HG03066 (cell line): ENCODE measurements around the gene EYS.

ENCODE experiments used
- ATAC-seq: cut with Tn5 transposase; IDR thresholded peaks from one replicate; pipeline ENCODE4 v1.9.1; 2021; ENCODE audit warnings: low read depth; ENCODE audit not compliant: unreplicated experiment

EYS gene

DNA sequence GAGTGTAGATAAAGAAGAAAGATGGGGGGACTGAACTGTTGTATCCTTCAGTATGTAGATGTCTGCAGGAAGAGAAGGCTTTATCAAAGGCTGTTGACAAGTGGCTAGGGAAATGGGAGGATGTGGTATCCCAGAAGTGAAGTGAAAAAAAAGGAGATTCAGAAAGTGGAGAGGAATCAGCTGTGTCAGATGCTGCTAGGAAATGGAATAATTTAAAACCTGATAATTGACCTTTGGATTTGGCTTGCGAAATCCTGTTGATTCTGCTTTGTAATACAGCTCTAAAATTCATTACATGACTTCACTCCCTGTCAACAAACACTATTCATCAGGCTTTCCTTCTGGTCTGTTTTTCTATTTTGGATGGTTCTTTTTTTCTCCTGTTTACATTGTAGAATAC is 2029.7 kb downstream of the EYS start:
- ATAC-seq = no peak

GRCh38 chr6:63676412-63677114 is 2030.5 kb downstream of the EYS start:
- ATAC-seq = no peak

DNA sequence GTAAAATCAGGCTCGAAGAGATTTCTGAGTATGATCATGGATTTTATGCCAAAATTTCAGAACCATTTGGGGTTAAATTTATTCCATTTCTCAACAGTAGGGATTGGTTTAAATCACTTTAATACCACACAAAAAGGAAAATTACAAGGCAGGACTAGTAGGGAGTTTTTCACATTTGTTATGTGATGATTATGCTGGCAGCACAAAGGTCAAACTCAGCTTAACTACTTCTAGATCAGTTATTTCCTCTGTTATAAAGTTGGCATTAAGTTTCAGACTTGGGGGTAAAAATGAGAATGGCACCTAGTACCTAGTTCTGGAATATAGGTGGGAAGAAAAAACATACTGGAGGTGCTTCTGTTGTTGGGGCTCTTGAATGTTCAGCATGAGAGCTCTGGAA is 2031.9 kb downstream of the EYS start:
- ATAC-seq = no peak

DNA sequence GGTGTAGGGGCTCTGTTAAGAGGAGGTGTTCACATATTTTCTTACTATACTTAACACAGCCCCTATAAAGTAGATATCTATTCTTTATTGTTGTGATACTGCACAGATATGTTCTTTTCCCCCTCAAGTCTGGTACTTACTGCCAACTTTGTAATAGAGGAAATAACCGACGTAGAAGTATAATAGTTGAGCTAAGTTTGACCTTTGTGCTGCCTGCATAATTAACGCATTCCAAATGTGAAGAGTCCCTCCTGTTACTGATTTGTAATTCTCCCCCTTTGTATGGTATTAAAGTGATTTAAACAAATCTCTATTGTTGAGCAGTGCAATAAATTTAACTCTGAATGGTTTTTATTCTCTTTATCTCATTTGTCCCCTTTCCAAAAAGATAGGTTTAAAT is 2032.4 kb downstream of the EYS start:
- ATAC-seq = no peak

DNA sequence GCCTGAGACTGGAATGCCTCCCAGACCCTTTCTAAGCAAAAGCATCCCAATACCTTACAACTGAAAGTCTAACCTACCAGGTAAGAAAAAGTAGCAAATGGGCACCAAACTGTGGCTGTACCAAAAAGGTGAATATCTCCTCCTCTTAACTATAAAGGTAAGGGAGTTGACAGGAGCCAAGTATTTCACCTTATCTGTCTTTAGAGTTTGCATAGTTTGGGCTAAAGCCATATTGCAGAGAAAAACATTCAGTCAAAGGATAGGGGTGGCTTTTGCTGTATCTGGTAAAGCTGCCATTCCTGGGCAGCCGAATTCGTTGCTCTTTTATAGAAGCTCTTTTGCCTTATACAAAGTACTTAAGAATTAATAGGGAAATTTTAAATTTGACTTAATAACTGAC is 2033.3 kb downstream of the EYS start:
- ATAC-seq = no peak

DNA sequence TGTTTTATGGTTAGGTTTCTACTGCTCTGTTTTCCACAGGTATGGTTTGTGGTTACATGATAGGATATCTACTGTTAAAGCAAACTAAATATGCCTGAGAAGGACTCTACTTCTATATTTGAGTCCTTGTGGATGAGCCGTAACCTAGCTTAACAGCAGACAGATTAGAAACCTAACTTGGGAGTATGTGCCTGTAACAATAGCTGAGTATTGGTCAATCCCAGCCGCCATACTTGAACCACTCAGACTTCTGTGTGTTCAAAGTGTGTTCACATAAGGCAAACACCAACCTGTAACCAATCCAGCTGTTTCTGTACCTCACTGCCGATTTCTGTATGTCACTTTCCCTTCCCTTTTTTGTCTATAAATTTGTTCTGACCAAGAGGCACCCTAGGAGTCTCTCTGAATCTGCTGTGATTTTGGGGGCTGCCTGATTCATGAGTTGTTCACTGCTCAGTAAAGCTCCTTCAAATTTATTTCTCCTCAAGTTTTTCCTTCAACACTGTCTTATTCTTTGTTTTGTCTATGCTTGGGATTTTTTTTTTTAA is 2034.4 kb downstream of the EYS start:
- ATAC-seq = no peak

GRCh38 chr6:63671098-63671754 is 2035.8 kb downstream of the EYS start:
- no peak for ATAC-seq
